Keratinocyte (primary cell): ENCODE measurements around the gene VRK1. TPM values are rescaled to one million over a fixed set of nuclear protein-coding genes. Genes with fewer than 3 reads are reported as not detected.

Experiments
- DNase-seq: peaks from one replicate; pipeline ENCODE4 v3.0.0-alpha.2; 2011; ENCODE audit warnings: low read depth, missing footprints, low spot score
- FAIRE-seq: peaks from 2 replicates; lab custom pipeline; 2011; peaks lifted over from hg19 to GRCh38; lab: Jason Lieb, UNC
- H2AFZ ChIP-seq: 2 replicates; pipeline ENCODE4 v1.6.0; 2012; ENCODE audit warnings: low read length, control low read depth, inconsistent platforms; ENCODE audit not compliant: control insufficient read depth
- H3K27ac ChIP-seq: 2 replicates; pipeline ENCODE4 v1.5.1; 2011; ENCODE audit warnings: low read length; ENCODE audit not compliant: control insufficient read depth, insufficient read depth
- H3K27me3 ChIP-seq: 3 replicates; pipeline ENCODE4 v1.6.0; 2011; ENCODE audit warnings: low read length; ENCODE audit not compliant: control insufficient read depth, insufficient read depth; ENCODE audit errors: extremely low read depth
- H3K36me3 ChIP-seq, 2 experiments: 2 replicates in 1 of 2; 3 replicates in 1 of 2; pipeline ENCODE4 v1.5.1; 2011; ENCODE audit warnings: low read length in 2 of 2, mild to moderate bottlenecking in 1 of 2; ENCODE audit not compliant: control insufficient read depth in 2 of 2, insufficient read depth in 2 of 2; ENCODE audit errors: extremely low read depth in 1 of 2
- H3K4me1 ChIP-seq: 3 replicates; pipeline ENCODE4 v1.5.1; 2011; ENCODE audit warnings: low read length; ENCODE audit not compliant: control insufficient read depth, insufficient read depth; ENCODE audit errors: extremely low read depth
- H3K4me2 ChIP-seq: 3 replicates; pipeline ENCODE4 v1.6.0; 2011; ENCODE audit warnings: low read depth, low read length; ENCODE audit not compliant: control insufficient read depth, insufficient read depth; ENCODE audit errors: extremely low read depth
- H3K4me3 ChIP-seq, 3 experiments: fragments of 200-600 bp in 1 of 3; sonication (generic) in 1 of 3; 2 replicates in 2 of 3; 3 replicates in 1 of 3; pipeline ENCODE4 v1.5.1; 2011 to 2016; ENCODE audit warnings: low read length in 3 of 3, mild to moderate bottlenecking in 3 of 3, control low read depth in 2 of 3, inconsistent platforms in 1 of 3, low read depth in 1 of 3, mixed read lengths in 1 of 3, mixed run types in 1 of 3, moderate library complexity in 1 of 3; ENCODE audit not compliant: control insufficient read depth in 2 of 3, insufficient read depth in 2 of 3; ENCODE audit errors: extremely low read depth in 1 of 3
- H3K79me2 ChIP-seq: 2 replicates; pipeline ENCODE4 v1.6.0; 2012; ENCODE audit warnings: low read length; ENCODE audit not compliant: control insufficient read depth, insufficient read depth
- H3K9ac ChIP-seq: 3 replicates; pipeline ENCODE4 v1.6.0; 2011; ENCODE audit warnings: low read length; ENCODE audit not compliant: control insufficient read depth, insufficient read depth; ENCODE audit errors: extremely low read depth
- H3K9me1 ChIP-seq: 3 replicates; pipeline ENCODE4 v1.6.0; 2011; ENCODE audit warnings: low read length; ENCODE audit not compliant: control insufficient read depth, insufficient read depth; ENCODE audit errors: extremely low read depth
- H3K9me3 ChIP-seq: 2 replicates; pipeline ENCODE4 v1.5.1; 2012; ENCODE audit warnings: low read depth, low read length; ENCODE audit not compliant: control insufficient read depth
- H4K20me1 ChIP-seq: 3 replicates; pipeline ENCODE4 v1.6.0; 2011; ENCODE audit warnings: low read length; ENCODE audit not compliant: control insufficient read depth, insufficient read depth; ENCODE audit errors: extremely low read depth
- EZH2 ChIP-seq: IDR thresholded peaks from one replicate; pipeline ENCODE4 v1.6.1; 2012; ENCODE audit warnings: inconsistent platforms, mild to moderate bottlenecking, low read length, moderate library complexity
- dilution Hi-C: fragments of 300-500 bp; cut with MboI; formaldehyde crosslinking; loops from one replicate; pipeline ENCODE4 v1.7.0; 2020; ENCODE audit warnings: low sequenced_read_pairs; ENCODE audit not compliant: extremely low pct_ligation_motif_present
- polyA plus RNA-seq, 5 experiments: library from polyadenylated mRNA; depleted of rRNA in 3 of 5; stranded (reverse) in 3 of 5; stranded (forward) in 1 of 5; unstranded in 1 of 5; fragments of >200 nt; gene quantifications; 1 replicate in 1 of 5; 2 replicates in 3 of 5; 3 replicates in 1 of 5; pipeline versions ENCODE4 v1.2.1 to v1.2.3, GENCODE V29; 2011 to 2012; ENCODE audit warnings: missing spikeins in 2 of 5, low read depth in 1 of 5, low replicate concordance in 1 of 5
- TF ChIP-seq, protein P1 (sequence below), 3 experiments: IDR thresholded peaks in 1 of 3; conservative IDR thresholded peaks in 1 of 3; optimal IDR thresholded peaks in 1 of 3; 2 replicates in 2 of 3; 3 replicates in 1 of 3; pipeline versions ENCODE3 to v1.5.1; 2011; ENCODE audit warnings: low read length in 3 of 3, mild to moderate bottlenecking in 3 of 3, moderate library complexity in 2 of 3, control low read depth in 1 of 3, inconsistent platforms in 1 of 3; ENCODE audit not compliant: insufficient read depth in 2 of 3; ENCODE audit errors: extremely low read depth in 1 of 3

Gene VRK1
- polyA plus RNA-seq, 1 donor (not counting 4 experiments of a cell fraction or from before 2014, with no cell fraction given): 27.1 TPM

DNA sequence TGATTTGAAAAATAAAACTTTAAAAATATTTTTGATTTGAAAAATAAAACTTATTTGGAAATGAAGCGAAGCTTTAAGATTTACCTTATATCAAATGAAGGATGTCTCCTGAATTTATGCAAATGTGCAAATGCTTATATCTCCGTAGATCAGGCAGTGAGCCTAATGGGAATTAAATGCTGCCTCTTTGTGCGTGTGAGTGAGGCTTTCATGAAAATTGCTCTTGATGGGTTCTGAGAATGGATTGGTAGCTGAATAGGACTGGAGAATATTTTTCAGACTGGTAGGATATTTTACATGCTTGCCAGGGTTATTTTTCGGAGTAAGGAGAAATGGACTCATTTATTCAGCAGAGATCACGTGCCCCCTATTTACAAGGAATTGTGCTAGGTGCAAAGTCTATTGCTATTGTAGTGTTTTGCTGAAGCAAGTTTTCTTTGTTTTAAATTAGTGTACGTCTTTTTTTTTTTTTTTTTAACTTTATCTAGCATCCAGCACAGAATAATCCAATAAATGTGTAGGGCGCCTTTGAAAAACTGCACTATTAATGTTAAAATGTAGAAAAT is 2.4 kb downstream of the VRK1 start:
- H3K9me3 ChIP-seq: no peaks in the 10 kb centered on the region
- no peaks in the 10 kb centered on the region for H3K9me1 ChIP-seq
- dilution Hi-C loops: no loop called here
- H3K36me3 ChIP-seq: no peaks in the 10 kb centered on the region
- peaks cover 71% of the 10 kb centered on the region for H3K79me2 ChIP-seq
- no peak for DNase-seq
- no peak overlapping the region for H3K4me3 ChIP-seq
- no peaks in the 10 kb centered on the region for H4K20me1 ChIP-seq
- no peak overlapping the region for H3K4me2 ChIP-seq
- no peak overlapping the region for H3K9ac ChIP-seq
- H2AFZ ChIP-seq: no peak overlapping the region
- H3K4me1 ChIP-seq: peaks cover 8% of the 10 kb centered on the region
- no peaks in the 10 kb centered on the region for H3K27me3 ChIP-seq
- FAIRE-seq: no peak
- no peak overlapping the region for H3K27ac ChIP-seq
- no peak for TF ChIP-seq EZH2
- TF ChIP-seq, protein P1, sequence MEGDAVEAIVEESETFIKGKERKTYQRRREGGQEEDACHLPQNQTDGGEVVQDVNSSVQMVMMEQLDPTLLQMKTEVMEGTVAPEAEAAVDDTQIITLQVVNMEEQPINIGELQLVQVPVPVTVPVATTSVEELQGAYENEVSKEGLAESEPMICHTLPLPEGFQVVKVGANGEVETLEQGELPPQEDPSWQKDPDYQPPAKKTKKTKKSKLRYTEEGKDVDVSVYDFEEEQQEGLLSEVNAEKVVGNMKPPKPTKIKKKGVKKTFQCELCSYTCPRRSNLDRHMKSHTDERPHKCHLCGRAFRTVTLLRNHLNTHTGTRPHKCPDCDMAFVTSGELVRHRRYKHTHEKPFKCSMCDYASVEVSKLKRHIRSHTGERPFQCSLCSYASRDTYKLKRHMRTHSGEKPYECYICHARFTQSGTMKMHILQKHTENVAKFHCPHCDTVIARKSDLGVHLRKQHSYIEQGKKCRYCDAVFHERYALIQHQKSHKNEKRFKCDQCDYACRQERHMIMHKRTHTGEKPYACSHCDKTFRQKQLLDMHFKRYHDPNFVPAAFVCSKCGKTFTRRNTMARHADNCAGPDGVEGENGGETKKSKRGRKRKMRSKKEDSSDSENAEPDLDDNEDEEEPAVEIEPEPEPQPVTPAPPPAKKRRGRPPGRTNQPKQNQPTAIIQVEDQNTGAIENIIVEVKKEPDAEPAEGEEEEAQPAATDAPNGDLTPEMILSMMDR (optimal IDR thresholded peaks at IDR 0.05 in 1 of 3, IDR thresholded peaks at IDR 0.05 in 1 of 3, conservative IDR thresholded peaks at IDR 0.05 in 1 of 3; ENCODE audit: extremely low read depth in 1 of 3, insufficient read depth in 2 of 3, low read length in 3 of 3): no peak

DNA sequence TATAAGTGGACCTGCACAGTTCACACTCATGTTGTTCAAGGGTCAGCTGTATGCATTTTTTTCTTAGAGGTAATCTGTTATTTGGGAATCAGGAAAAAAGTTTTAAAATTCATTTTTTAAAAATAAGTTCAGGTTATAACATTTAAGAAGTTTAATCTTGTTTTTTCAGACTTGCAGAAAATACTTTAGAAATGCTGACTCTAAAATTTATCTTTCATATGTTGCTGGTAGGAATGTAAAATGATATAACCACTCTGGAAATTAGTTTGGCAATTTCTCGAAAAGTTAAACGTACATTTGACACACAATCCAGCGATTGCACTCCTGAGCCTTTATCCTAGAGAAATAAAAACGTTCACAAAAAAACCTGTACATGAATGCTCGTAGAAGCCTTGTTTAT is 4.7 kb downstream of the VRK1 start:
- H3K79me2 ChIP-seq: peaks cover 93% of the 10 kb centered on the region
- H4K20me1 ChIP-seq: no peaks in the 10 kb centered on the region
- H3K4me1 ChIP-seq: peaks cover 8% of the 10 kb centered on the region
- no peak overlapping the region for H3K27ac ChIP-seq
- H2AFZ ChIP-seq: no peak overlapping the region
- TF ChIP-seq, protein P1 (optimal IDR thresholded peaks at IDR 0.05 in 1 of 3, IDR thresholded peaks at IDR 0.05 in 1 of 3, conservative IDR thresholded peaks at IDR 0.05 in 1 of 3; ENCODE audit: extremely low read depth in 1 of 3, insufficient read depth in 2 of 3, low read length in 3 of 3): no peak
- no peak for TF ChIP-seq EZH2
- H3K27me3 ChIP-seq: no peaks in the 10 kb centered on the region
- H3K36me3 ChIP-seq: no peaks in the 10 kb centered on the region
- H3K9me3 ChIP-seq: no peaks in the 10 kb centered on the region
- FAIRE-seq (no peak), DNase-seq (no peak)
- no peak overlapping the region for H3K9ac ChIP-seq
- no peaks in the 10 kb centered on the region for H3K9me1 ChIP-seq
- dilution Hi-C loops: no loop called here
- no peak overlapping the region for H3K4me2 ChIP-seq
- H3K4me3 ChIP-seq: no peak overlapping the region
